Measurements from ENCODE around the gene SIX5. TPM values are rescaled to one million over a fixed set of nuclear protein-coding genes. Genes with fewer than 3 reads are reported as not detected.

Gene SIX5
- total and polyA plus RNA-seq, 12 donors = 15.5 to 29.3 (median 21.3) TPM

- intact Hi-C loops (cut with DNase I) = no loop called here
- DNase-seq (peak in 1 of 2 donors; percentile 24), ATAC-seq (no peak)
- peaks cover 0 to 55% (median 0%) of the 10 kb centered on the region in 7 donors for H3K27me3 ChIP-seq
- H3K4me3 ChIP-seq = peak overlapping the region in 5 of 10 donors; percentile 20 to 90 (median 36)
- H3K27ac ChIP-seq = peak overlapping the region; percentile 83 to 100 (median 96)
- H3K4me1 ChIP-seq = peaks cover 33 to 49% (median 44%) of the 10 kb centered on the region in 9 donors
- H3K9me3 ChIP-seq = no peaks in the 10 kb centered on the region
- WGBS, 2 donors = 36 to 46% methylated on average over 27 of the region's 27 CpGs
- TF ChIP-seq, protein P1, sequence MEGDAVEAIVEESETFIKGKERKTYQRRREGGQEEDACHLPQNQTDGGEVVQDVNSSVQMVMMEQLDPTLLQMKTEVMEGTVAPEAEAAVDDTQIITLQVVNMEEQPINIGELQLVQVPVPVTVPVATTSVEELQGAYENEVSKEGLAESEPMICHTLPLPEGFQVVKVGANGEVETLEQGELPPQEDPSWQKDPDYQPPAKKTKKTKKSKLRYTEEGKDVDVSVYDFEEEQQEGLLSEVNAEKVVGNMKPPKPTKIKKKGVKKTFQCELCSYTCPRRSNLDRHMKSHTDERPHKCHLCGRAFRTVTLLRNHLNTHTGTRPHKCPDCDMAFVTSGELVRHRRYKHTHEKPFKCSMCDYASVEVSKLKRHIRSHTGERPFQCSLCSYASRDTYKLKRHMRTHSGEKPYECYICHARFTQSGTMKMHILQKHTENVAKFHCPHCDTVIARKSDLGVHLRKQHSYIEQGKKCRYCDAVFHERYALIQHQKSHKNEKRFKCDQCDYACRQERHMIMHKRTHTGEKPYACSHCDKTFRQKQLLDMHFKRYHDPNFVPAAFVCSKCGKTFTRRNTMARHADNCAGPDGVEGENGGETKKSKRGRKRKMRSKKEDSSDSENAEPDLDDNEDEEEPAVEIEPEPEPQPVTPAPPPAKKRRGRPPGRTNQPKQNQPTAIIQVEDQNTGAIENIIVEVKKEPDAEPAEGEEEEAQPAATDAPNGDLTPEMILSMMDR (IDR thresholded peaks at IDR 0.05) = no peak
- peaks cover 0 to 4% (median 0%) of the 10 kb centered on the region in 9 donors for H3K36me3 ChIP-seq
Observed at GRCh38 chr19:45763691-45764294, 5.3 kb downstream of the SIX5 start.

DNA sequence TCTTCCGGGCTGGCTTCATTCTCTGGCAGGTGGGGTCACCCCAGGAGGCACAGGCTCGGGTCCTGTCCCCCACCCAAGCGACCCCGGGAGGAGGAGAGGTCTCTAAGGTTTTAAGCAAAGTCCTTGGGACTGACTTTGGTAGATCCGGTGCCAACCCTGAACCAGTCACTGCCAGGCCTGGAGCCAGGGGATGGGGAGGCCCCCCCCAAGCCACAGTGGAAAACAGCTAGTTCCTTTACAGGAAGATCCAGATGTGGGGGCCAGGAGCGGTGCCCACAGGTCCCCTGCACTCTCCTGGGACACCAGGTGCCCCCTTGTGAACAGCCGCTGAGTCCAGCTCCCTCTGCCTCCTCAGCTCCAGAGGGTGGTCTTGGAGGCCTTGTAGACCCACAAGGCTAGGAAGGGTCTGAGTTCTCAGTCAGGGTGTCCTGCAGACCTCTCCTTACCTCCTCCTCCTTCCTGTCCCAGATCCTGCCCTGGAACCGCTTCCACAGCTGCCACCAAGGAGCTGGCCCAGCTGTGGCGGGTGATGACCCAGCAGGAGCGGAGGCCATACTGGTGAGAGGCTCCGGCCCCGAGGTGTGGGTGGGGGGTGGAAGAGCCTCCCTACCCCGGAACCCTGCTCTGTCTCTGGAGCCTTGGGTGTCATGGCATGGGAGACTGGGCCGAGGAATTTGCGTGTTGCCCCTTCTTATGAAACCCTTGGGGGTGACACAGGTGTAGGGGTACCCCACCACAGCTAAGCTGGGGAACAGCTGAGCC lies 6.0 kb downstream of the SIX5 start:
- H3K27ac ChIP-seq = peak overlapping the region in 1 of 10 donors; percentile 97
- no peak for DNase-seq
- TF ChIP-seq, protein P1 (IDR thresholded peaks at IDR 0.05) = no peak
- H3K4me3 ChIP-seq = no peak overlapping the region
- peaks cover 0 to 52% (median 0%) of the 10 kb centered on the region in 7 donors for H3K27me3 ChIP-seq
- H3K36me3 ChIP-seq = peaks cover 0 to 4% (median 0%) of the 10 kb centered on the region in 9 donors
- H3K9me3 ChIP-seq = no peaks in the 10 kb centered on the region
- 90 to 93% methylated on average over 15 of the region's 15 CpGs for WGBS, 2 donors
- peaks cover 33 to 49% (median 44%) of the 10 kb centered on the region in 9 donors for H3K4me1 ChIP-seq
- intact Hi-C loops (cut with DNase I) = no loop called here
- ATAC-seq = no peak

- H3K27me3 ChIP-seq = peaks cover 0 to 38% (median 0%) of the 10 kb centered on the region in 7 donors
- TF ChIP-seq, protein P1 (IDR thresholded peaks at IDR 0.05) = no peak
- peaks cover 31 to 40% (median 32%) of the 10 kb centered on the region in 9 donors for H3K4me1 ChIP-seq
- ATAC-seq (no peak), DNase-seq (no peak)
- H3K4me3 ChIP-seq = no peak overlapping the region
- peaks cover 0 to 4% (median 0%) of the 10 kb centered on the region in 9 donors for H3K36me3 ChIP-seq
- WGBS, 2 donors = 68 to 77% methylated on average over 17 of the region's 17 CpGs
- intact Hi-C loops (cut with DNase I) = no loop called here
- no peak overlapping the region for H3K27ac ChIP-seq
- H3K9me3 ChIP-seq = no peaks in the 10 kb centered on the region
Observed at GRCh38 chr19:45761714-45762113, 7.3 kb downstream of the SIX5 start.

DNA sequence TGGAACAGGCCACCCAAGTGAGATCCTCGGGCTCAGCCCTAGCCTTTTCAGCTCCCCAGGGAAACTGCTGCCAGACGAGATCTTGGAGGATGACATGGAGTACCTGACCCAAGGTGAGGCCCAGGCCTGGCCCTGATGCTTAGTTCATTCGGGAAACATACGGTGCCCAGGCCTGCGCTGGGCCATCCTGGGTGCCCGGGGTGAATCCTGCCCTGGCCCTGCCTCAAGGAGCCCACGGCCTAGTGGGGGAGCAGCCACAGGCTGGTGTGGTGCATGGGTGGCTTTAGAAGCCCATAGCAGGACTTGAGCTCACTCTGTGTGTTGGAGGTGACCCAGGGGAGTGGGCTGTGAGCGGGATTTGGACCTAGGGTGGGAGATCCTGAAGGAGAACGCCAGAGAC lies 10.1 kb downstream of the SIX5 start:
- H3K4me1 ChIP-seq = peaks cover 3 to 12% (median 4%) of the 10 kb centered on the region in 9 donors
- DNase-seq (no peak), ATAC-seq (no peak)
- H3K9me3 ChIP-seq = no peaks in the 10 kb centered on the region
- no peak overlapping the region for H3K4me3 ChIP-seq
- intact Hi-C loops (cut with DNase I) = no loop called here
- H3K36me3 ChIP-seq = no peaks in the 10 kb centered on the region
- H3K27me3 ChIP-seq = peaks cover 0 to 11% (median 0%) of the 10 kb centered on the region in 7 donors
- TF ChIP-seq, protein P1 (IDR thresholded peaks at IDR 0.05) = no peak
- H3K27ac ChIP-seq = no peak overlapping the region
- 84 to 90% methylated on average over 9 of the region's 9 CpGs for WGBS, 2 donors

All from heart right ventricle (tissue), 16 donors.